HEK293 (cell line): Measurements from ENCODE around the gene MARK4.

Experiments
- CTCF ChIA-PET: fragments of 350-600 bp; formaldehyde crosslinking; extraction: SDS; loops from one replicate; lab custom pipeline; 2021; ENCODE audit warnings: antibody characterized with exemption; lab: Yijun Ruan, JAX
- POLR2A ChIA-PET: fragments of 300-600 bp; formaldehyde crosslinking; extraction: SDS; loops from one replicate; lab custom pipeline; 2020; ENCODE audit warnings: antibody characterized with exemption, inconsistent platforms; lab: Yijun Ruan, JAX
- H3K27ac ChIP-seq: fragments of 200-500 bp; sonication (Bioruptor generic); 2 replicates; pipeline ENCODE4 v1.5.1; 2014; ENCODE audit warnings: low read depth, low read length, control low read depth, inconsistent platforms; ENCODE audit errors: extremely low read depth
- H3K36me3 ChIP-seq, 2 experiments: fragments of 200-500 bp in 1 of 2; sonication (Bioruptor generic) in 1 of 2; 1 replicate in 1 of 2; 2 replicates in 1 of 2; pipeline ENCODE4 v1.5.1; 2014 to 2017; ENCODE audit warnings: inconsistent platforms in 2 of 2, low read length in 2 of 2; ENCODE audit not compliant: control insufficient read depth in 2 of 2, insufficient read depth in 1 of 2
- H3K4me1 ChIP-seq: fragments of 200-500 bp; sonication (Bioruptor generic); 2 replicates; pipeline ENCODE4 v1.5.1; 2014; ENCODE audit warnings: mild to moderate bottlenecking, low read length, inconsistent platforms; ENCODE audit not compliant: control insufficient read depth, insufficient read depth
- H3K4me3 ChIP-seq: 2 replicates; pipeline ENCODE4 v1.5.1; 2011; ENCODE audit warnings: low read depth, mild to moderate bottlenecking, control low read depth, low read length, moderate library complexity
- H3K9me3 ChIP-seq: fragments of 200-500 bp; sonication (Bioruptor generic); 2 replicates; pipeline ENCODE4 v1.5.1; 2014; ENCODE audit warnings: low read depth, low read length, inconsistent platforms; ENCODE audit not compliant: control insufficient read depth, insufficient read depth
- EGR2 ChIP-seq: fragments of 450-650 bp; formaldehyde crosslinking; IDR thresholded peaks from 2 replicates; pipeline ENCODE4 v1.5.1; 2016; ENCODE audit warnings: low read depth, missing biosample characterization, missing genetic modification characterization
- KLF1 ChIP-seq: fragments of 450-650 bp; formaldehyde crosslinking; IDR thresholded peaks from 2 replicates; pipeline ENCODE4 v1.5.1; 2016; ENCODE audit warnings: missing biosample characterization, missing genetic modification characterization
- PRDM1 ChIP-seq: fragments of 450-650 bp; formaldehyde crosslinking; IDR thresholded peaks from 2 replicates; pipeline ENCODE4; 2016; ENCODE audit warnings: missing biosample characterization, missing genetic modification characterization
- SCRT1 ChIP-seq: fragments of 450-650 bp; formaldehyde crosslinking; IDR thresholded peaks from 2 replicates; pipeline ENCODE4 v1.5.1; 2016; ENCODE audit warnings: missing biosample characterization, missing genetic modification characterization, borderline replicate concordance
- SCRT2 ChIP-seq: fragments of 450-650 bp; formaldehyde crosslinking; IDR thresholded peaks from 2 replicates; pipeline ENCODE4 v1.5.1; 2016; ENCODE audit warnings: missing biosample characterization, missing genetic modification characterization
- SP2 ChIP-seq: fragments of 450-650 bp; formaldehyde crosslinking; IDR thresholded peaks from 2 replicates; pipeline ENCODE4 v1.5.1; 2016; ENCODE audit warnings: missing biosample characterization, missing genetic modification characterization
- SP3 ChIP-seq: fragments of 450-650 bp; formaldehyde crosslinking; IDR thresholded peaks from 2 replicates; pipeline ENCODE4 v1.5.1; 2016; ENCODE audit warnings: missing biosample characterization, missing genetic modification characterization
- ZBTB8A ChIP-seq: fragments of 450-650 bp; formaldehyde crosslinking; IDR thresholded peaks from 2 replicates; pipeline ENCODE4 v1.5.1; 2016; ENCODE audit warnings: missing biosample characterization, missing genetic modification characterization
- ZFHX2 ChIP-seq: fragments of 450-650 bp; formaldehyde crosslinking; conservative IDR thresholded peaks from 2 replicates; pipeline ENCODE4 v1.5.1; 2016; ENCODE audit warnings: missing biosample characterization, missing genetic modification characterization
- ZNF24 ChIP-seq: fragments of 450-650 bp; formaldehyde crosslinking; IDR thresholded peaks from 2 replicates; pipeline ENCODE4 v1.5.1; 2016; ENCODE audit warnings: missing biosample characterization, missing genetic modification characterization
- ZNF335 ChIP-seq: fragments of 450-650 bp; formaldehyde crosslinking; conservative IDR thresholded peaks from 2 replicates; pipeline ENCODE4 v1.5.1; 2016; ENCODE audit warnings: missing biosample characterization, missing genetic modification characterization
- ZNF350 ChIP-seq: fragments of 450-650 bp; formaldehyde crosslinking; IDR thresholded peaks from 2 replicates; pipeline ENCODE4 v1.5.0; 2017; ENCODE audit warnings: missing biosample characterization, mild to moderate bottlenecking, missing genetic modification characterization
- ZNF423 ChIP-seq: fragments of 450-650 bp; formaldehyde crosslinking; IDR thresholded peaks from 2 replicates; pipeline ENCODE4 v1.5.1; 2016; ENCODE audit warnings: missing biosample characterization, missing genetic modification characterization
- ZNF530 ChIP-seq: fragments of 450-650 bp; formaldehyde crosslinking; IDR thresholded peaks from 2 replicates; pipeline ENCODE4 v1.5.1; 2016; ENCODE audit warnings: low read depth, missing biosample characterization, missing genetic modification characterization
- ZNF585B ChIP-seq: fragments of 450-650 bp; formaldehyde crosslinking; IDR thresholded peaks from 2 replicates; pipeline ENCODE4 v1.5.1; 2016; ENCODE audit warnings: missing biosample characterization, missing genetic modification characterization
- ZNF623 ChIP-seq: fragments of 450-650 bp; formaldehyde crosslinking; IDR thresholded peaks from 2 replicates; pipeline ENCODE4 v1.5.1; 2016; ENCODE audit warnings: missing biosample characterization, missing genetic modification characterization
- ZNF624 ChIP-seq: fragments of 450-650 bp; formaldehyde crosslinking; IDR thresholded peaks from 2 replicates; pipeline ENCODE4 v1.5.1; 2017; ENCODE audit warnings: missing biosample characterization, missing genetic modification characterization
- ZNF768 ChIP-seq: fragments of 450-650 bp; formaldehyde crosslinking; IDR thresholded peaks from 2 replicates; pipeline ENCODE4 v1.5.1; 2018; ENCODE audit warnings: missing biosample characterization, mild to moderate bottlenecking, missing genetic modification characterization
- TF ChIP-seq, protein P1 (sequence below): fragments of 450-650 bp; formaldehyde crosslinking; IDR thresholded peaks from 2 replicates; pipeline ENCODE4 v1.5.1; 2016; ENCODE audit warnings: missing biosample characterization, missing genetic modification characterization
- TF ChIP-seq, protein P2 (sequence below): fragments of 450-650 bp; formaldehyde crosslinking; IDR thresholded peaks from 2 replicates; pipeline ENCODE4 v1.5.1; 2016; ENCODE audit warnings: missing biosample characterization, missing genetic modification characterization

MARK4 gene

DNA sequence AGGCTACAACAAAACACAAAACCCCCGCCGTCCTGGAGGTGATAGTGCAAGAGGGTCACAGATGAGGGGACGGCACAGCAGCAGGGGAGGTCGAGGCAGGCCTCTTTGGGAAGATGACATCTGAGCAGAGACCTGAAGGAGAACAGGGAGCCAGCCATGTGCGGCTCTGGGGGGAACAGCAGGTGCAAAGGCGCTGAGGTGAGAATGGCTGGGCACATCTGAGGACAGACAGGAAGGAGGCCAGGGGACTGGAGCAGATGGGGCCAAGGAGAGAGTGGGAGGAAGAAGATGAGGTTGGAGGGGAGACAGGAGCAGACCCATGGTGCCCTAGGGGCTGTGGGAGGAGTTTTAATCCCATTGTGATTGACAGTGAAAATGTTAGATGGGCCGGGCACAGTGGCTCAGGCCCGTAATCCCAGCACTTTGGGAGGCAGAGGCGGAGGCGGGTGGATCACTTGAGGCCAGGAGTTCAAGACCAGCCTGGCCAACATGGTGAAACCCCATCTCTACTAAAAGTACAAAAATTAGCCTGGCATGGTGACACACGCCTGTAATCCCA, 73.4 kb downstream of the MARK4 start:
- TF ChIP-seq ZNF623 (tag by site-specific recombination) (peak; percentile 54), ZBTB8A (no peak), ZNF768 (tag by site-specific recombination) (no peak), ZNF423 (tag by site-specific recombination) (no peak), ZNF24 (no peak), ZNF335 (tag by site-specific recombination) (0 out of 2 replicates have a peak, but pooled peaks have one; percentile 28), ZNF350 (tag by site-specific recombination) (no peak), ZNF530 (no peak), EGR2 (0 out of 2 replicates have a peak, but pooled peaks have one; percentile 20), ZNF585B (tag by site-specific recombination) (no peak), KLF1 (tag by site-specific recombination) (no peak), ZFHX2 (tag by site-specific recombination) (peak; percentile 34)
- TF ChIP-seq, protein P1, sequence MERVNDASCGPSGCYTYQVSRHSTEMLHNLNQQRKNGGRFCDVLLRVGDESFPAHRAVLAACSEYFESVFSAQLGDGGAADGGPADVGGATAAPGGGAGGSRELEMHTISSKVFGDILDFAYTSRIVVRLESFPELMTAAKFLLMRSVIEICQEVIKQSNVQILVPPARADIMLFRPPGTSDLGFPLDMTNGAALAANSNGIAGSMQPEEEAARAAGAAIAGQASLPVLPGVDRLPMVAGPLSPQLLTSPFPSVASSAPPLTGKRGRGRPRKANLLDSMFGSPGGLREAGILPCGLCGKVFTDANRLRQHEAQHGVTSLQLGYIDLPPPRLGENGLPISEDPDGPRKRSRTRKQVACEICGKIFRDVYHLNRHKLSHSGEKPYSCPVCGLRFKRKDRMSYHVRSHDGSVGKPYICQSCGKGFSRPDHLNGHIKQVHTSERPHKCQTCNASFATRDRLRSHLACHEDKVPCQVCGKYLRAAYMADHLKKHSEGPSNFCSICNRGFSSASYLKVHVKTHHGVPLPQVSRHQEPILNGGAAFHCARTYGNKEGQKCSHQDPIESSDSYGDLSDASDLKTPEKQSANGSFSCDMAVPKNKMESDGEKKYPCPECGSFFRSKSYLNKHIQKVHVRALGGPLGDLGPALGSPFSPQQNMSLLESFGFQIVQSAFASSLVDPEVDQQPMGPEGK = 0 out of 2 replicates have a peak, but pooled peaks have one; percentile 30
- TF ChIP-seq, protein P2, sequence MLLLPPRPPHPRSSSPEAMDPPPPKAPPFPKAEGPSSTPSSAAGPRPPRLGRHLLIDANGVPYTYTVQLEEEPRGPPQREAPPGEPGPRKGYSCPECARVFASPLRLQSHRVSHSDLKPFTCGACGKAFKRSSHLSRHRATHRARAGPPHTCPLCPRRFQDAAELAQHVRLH = no peak
- TF ChIP-seq, all 188 proteins: peak for 5
- Histone ChIP-seq H3K36me3 (no peaks in the 10 kb centered on the region), H3K4me1 (no peaks in the 10 kb centered on the region), H3K9me3 (no peaks in the 10 kb centered on the region), H3K4me3 (no peak overlapping the region), H3K27ac (no peak overlapping the region)
- POLR2A ChIA-PET = no interaction called here
- CTCF ChIA-PET = no interaction called here

DNA sequence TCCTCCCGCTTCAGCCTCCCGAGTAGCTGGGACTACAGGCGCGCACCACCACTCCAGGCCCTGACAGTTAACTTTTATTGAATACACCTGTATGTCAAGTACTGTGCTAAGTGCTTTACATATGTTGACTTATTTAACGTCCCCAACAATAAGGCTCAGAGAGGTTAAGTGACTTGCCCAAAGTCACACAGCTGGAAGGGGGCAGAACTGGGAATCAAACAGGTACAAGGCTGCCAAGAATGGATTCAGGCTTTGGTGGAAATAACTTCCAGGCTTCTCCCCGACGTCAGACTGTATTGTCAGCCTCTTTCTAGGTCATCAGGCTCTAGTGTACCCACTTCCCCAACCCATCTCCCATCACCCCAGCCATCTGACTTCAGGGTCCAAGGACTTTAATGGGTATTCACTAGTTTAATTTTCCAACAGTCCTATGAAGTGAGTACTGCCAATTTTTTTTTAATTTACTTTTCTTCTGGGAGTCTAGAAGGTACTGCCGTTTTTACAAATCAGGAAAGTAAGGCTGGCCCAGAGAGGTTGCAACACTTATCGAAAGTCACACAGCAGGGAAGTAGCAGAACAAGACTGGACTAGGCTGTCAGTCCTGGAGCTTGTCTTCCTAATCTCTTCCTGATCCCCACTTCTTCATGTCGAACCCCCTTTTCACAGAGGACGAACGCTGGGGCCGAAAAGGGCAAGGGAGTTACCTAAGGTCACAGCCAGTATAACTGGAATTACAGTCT, 76.5 kb downstream of the MARK4 start:
- CTCF ChIA-PET = interaction anchor here (0.7 to 1.2 kb wide), 2 partner anchors 10 to 26 kb away, joined by 5 read pairs; no protein-coding TSS in a partner anchor
- POLR2A ChIA-PET = no interaction called here
- TF ChIP-seq ZNF624 (tag by site-specific recombination) = no peak
- TF ChIP-seq ZNF768 (tag by site-specific recombination) = peak; percentile 77
- Histone ChIP-seq H3K9me3 (no peaks in the 10 kb centered on the region), H3K36me3 (no peaks in the 10 kb centered on the region), H3K4me1 (no peaks in the 10 kb centered on the region), H3K27ac (no peak overlapping the region), H3K4me3 (no peak overlapping the region)

DNA sequence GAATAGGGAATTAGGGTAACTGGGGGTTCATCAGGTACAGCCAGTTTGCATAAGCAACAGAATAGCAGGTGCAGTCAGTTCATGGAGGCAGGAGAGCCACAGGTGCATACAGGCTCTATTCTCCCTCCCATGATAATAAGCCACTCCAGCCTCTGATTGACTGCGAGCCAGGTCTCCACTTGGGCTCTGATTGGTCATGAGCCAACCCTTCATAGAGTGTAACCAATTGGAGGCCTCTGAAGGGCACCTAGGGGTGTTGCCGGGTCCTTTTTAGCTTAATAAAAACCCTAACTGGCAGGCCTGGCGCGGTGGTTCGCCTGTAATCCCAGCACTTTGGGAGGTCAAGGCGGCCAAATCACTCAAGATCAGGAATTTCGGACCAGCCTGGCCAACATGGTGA, 80.3 kb downstream of the MARK4 start:
- no peak overlapping the region for H3K27ac ChIP-seq
- no peaks in the 10 kb centered on the region for H3K9me3 ChIP-seq
- TF ChIP-seq SCRT2 (peak; percentile 64), SP3 (no peak), PRDM1 (tag by site-specific recombination) (no peak), SCRT1 (tag by site-specific recombination) (0 out of 2 replicates have a peak, but pooled peaks have one; percentile 35), SP2 (tag by site-specific recombination) (0 out of 2 replicates have a peak, but pooled peaks have one; percentile 5)
- H3K4me1 ChIP-seq = no peaks in the 10 kb centered on the region
- no peaks in the 10 kb centered on the region for H3K36me3 ChIP-seq
- POLR2A ChIA-PET = no interaction called here
- CTCF ChIA-PET = interaction anchor here (0.5 kb wide), 1 partner anchor 43 kb away, joined by 4 read pairs; no protein-coding TSS in a partner anchor
- H3K4me3 ChIP-seq = no peak overlapping the region
